HG02943 (cell line): ENCODE measurements around the gene C4orf50.
"Not testable (repeated sequence)": the region's sequence is repeated elsewhere in the genome, so short reads cannot be mapped to it uniquely, and the experiment has no call there.

Experiments used
- ATAC-seq: cut with Tn5 transposase; IDR thresholded peaks from one replicate; pipeline ENCODE4 v1.9.1; 2021; ENCODE audit warnings: mild to moderate bottlenecking, low read depth, moderate library complexity; ENCODE audit not compliant: unreplicated experiment

The C4orf50 gene

DNA sequence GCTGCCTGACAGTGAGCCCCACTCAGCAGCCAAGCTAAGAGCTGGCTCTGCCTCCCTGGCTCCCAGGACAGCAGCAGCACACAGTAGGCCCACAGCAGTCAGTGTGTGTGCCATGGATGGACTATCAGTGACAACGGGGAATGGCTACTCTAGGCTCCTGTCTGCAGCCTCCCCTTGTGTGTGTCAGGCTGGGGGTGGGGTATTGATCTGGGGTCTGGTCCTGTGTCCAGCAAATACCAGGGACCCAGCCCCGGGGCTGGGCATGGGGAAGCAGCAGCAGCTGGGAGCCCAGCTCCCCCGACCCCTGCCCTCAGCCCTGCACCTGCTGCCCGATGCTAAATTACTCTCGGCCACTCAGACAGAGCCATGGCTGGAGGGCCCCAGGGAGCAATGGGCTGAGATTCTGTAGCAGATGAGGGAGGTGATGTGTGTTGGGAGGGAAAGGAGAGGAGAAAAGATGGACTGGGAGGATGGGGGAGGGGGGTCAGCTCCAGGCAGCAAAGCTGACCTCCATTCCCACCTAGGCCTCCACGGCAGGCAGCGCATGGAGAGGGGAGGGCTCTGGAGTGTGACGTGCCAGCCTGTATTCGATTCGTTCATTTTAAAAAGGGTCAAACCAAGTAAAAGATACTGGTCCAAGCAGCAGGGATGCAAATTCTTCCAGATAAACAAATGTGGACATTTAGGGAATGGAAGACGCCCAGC lies 64.0 kb downstream of the C4orf50 start:
- ATAC-seq: no peak

DNA sequence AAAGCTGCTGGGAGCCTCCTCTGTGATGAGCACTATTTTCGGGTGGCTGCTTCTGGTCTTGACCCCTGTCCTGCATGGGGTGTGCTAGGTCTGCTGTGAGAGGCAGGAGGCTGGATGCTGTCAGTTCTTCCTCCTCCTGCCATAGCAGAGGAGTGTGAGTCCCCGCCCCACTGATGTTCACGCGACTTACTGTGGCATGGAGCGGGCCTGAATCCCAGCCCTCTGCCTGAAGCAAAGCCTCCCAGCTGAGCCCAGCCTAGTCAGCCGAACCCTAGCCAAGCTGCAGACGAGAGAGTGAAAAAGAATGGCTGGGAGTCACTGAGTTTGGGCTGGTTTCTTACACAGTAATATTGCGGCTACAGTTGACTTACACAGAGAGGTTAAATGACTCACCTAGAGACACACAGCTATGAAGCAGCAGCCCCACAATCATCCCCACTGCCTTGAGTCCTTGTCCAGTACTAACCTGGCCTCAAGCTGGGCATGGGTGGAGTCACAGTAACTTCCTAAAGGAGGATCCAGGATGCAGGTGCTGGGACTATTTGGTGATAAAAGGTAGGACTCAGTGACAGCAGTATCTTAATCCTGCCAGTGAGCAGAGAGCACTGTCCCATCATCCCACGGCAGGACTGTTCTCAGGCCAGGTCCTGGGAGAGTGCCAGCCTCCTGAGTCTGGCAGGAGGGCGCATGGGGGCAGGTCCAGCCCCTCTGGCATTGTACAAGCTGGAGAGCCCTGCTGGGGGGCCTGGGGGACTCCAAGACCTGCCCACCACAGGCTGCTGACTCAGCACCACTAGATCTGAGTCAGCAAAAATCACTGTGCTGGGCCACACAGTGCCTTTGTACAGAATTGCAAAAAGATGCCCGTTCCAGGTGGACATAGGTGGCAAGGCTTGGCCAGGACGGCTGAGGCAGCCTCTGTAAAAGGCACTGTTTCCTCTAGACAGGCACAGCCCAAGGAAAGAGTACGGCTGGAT lies 65.0 kb downstream of the C4orf50 start:
- ATAC-seq: no peak

DNA sequence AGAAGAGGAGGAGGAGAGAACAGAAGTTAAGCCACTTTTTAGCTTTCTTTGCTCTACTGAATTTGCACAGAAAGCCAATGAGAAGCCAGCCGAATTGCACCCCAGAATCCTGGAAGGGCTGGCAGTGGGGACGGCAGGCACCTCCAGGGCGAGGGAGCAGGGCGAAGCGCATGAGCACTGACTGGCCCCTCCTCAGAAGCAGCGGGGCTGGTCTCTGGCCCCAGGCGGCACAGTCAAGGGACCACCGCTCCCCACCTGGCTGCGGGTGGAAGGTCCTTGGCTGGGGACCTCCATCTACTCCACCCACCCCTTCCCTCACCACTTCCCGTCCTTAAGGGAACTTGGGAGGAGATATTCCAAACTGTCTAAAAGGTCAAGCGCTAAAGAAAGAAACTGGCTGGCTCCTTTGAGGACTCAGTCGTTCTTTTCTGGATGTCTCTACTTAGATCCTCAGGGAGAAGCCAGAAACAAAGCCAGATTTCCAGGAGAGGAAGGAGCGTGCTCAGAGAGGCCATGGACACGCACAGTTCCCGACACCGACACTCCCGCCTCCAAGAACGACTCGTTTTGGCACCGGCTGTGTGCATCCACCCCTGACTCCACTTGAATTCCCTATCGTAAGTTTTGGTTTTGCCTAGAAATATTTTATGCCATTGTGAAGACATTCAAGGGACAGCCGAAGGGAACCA lies 65.8 kb downstream of the C4orf50 start:
- no peak for ATAC-seq

DNA sequence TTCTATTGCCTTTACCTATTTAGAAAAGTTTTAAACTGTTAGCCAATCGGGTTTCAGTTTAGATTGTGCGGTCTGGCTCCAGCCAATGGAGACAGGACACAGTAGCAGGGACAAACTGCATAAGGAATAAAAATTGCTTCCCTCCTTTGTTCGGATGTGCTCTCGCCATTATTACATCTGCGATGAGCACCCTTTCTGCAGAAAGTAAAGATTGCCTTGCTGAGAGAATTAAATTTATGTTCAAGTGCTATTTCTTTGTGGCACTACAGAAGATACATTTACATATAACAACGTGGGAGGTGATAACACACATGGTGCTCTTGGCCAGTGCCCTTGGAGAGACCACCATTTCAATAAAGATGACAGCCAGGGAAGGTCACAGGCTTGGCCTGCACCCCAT lies 71.6 kb downstream of the C4orf50 start:
- not testable (repeated sequence) for ATAC-seq

DNA sequence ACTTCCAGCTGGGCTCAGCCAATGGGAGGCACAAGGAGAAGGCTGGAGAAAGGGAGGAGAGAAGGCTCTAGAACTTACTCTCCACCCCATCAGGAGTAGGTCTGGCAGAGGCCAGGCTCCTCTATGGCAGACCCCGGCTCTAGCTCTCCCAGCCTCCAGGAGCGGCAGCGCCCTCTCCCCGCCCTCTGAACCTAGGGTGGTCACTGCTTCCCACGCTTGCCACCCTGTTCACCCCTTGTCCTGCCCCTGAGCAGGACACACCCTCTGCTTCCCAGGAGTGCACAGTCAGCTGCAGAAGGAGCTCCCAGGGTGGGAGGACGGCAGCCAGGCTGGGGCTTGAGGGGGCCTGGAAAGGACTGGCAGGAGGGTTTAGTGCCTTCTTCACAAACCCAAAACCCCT lies 72.3 kb downstream of the C4orf50 start:
- ATAC-seq: no peak

DNA sequence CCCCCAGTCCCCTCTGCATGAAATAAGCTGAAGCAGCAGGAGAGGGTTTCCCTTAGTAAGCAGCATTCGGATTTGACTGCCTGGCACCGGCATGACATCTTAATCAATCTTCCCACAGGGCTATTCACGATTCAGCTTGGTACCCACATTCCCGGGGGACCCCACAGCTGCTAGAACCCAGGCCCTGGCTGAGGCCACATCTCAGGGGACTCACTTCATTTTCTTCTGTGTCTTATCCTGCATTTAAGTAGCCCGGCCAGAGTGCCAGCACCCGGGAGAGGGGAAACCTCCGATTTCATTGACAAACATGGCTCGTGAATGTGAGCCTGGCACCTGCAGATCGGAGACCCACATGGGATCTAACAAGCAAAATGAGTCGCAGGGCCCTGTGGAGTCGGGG lies 73.1 kb downstream of the C4orf50 start:
- ATAC-seq: no peak

DNA sequence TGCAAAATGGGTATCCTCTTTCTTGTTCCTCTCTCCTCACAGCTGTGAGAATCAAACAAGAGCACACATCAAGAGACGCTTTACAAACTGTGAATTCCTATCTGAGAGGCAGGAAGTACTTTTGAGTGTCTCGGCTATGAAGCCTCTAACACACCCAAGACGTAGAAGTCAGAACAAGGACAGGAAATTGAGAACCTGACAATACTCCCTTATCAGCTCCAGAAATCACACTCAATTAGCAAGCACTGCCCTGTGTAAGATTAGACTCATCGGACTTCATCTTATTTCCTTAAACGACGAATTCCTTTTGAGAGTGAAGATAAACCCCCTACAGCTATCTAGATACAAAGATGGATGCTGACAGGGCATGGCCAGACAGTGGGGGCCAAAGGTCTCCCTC lies 74.7 kb downstream of the C4orf50 start:
- ATAC-seq: no peak

DNA sequence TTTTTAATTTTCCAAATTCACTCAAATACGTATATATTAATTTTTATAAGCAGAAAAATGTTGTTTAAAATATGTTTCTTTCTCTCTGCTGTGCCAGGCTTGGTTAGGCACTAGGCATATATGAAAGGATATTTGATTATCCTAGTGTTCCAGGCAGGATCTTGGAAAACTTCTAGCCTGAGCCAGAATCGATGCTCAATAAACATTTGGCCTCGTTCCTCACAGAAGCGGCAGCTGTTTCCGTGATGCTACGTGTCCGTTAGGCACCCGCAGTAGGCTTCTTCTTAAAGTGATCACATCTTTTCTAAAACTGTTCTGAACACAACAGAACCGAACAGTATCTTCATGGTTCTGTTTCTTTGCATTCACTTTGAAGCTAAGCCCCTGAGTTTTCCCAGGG lies 75.3 kb downstream of the C4orf50 start:
- no peak for ATAC-seq

DNA sequence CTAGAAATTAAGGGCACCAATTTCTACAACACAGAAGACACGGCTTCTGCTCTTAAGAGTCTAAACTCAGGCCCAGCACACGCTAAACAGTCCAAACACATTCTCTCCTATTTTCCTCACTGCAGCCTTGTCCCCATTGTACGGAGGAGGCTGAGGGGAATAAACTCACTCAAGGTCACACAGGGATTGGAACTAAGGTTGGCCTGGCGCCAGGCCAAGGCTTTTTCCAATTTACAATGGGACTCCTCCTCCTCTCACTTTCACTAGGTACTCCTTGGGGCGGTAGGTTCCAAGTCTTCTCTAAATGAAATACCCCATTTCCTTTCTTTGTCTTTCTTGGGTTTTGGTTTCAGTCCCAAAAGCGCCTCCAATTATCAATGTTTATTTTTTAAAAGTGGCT lies 76.6 kb downstream of the C4orf50 start:
- ATAC-seq: no peak

DNA sequence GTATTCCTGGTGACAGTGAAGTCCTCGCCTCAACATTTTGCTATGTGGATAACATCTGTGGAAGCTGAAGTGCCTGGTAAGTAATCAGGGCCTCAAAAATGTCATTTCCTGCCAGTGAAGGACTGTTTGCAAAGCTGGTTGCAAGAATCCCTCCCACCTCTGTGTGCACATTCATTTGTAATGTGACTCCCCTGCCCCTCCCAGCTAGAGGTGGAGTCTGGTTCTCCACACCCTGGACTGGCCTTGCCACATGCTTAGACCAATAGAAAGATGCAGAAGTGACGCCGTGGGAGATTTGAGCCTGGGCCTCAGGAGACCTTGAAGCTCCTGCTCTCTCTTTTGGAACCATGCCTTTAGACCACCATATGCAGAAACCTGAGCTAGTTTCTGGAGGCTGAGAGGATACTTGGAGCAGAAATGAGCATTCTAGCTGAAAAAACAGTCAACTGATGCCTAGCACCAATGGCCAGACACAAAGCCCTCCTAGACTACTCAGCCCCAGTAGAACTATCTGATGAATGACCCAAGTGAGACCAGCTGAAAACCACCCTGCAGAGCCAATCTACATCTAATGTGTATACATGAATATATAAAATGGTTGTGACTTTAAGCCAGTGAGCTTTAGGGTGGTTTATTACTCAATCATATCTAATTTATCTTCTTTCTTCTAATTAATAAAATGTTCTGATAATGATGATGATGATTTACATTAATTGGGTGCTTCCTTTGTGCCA lies 77.6 kb downstream of the C4orf50 start:
- ATAC-seq: no peak

DNA sequence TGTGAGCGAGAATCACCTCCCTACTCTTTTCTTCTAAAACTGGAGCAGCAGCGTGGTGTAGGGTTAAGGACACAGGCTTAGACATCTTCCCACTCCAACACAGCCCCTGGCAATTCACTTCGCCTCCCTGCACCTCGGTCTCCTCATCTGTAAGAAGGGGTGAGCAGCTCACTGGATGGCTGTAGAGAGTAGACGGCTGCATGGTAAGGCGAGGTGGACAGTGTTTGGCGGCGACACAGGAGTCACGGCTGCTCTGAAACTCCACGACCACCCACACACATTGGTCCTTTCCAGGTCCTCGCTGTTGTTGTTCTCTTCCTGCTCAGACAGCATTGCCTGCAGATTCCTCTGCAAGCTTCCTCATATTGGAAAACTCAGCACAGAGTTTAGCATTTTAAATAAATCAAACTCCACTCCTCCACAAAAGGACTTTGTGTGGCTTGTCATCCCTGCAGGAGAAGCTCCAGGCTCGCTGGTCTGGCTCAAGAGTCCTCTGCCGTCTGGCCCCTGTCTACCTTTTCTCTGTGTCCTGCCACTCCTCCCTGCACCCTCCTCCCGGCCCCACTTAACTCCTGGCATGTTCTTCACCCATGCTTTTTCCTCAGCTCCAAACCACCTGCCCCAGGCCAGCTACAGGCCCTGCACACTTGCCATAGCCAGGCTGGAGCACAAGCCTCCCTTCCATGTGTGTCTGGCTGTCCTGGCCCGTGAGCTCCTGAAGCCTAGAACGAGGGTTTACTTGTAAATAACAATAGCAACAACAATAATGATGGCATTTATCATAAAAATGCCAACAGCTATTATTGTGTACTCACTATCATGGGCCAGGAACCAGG lies 84.0 kb downstream of the C4orf50 start:
- no peak for ATAC-seq

DNA sequence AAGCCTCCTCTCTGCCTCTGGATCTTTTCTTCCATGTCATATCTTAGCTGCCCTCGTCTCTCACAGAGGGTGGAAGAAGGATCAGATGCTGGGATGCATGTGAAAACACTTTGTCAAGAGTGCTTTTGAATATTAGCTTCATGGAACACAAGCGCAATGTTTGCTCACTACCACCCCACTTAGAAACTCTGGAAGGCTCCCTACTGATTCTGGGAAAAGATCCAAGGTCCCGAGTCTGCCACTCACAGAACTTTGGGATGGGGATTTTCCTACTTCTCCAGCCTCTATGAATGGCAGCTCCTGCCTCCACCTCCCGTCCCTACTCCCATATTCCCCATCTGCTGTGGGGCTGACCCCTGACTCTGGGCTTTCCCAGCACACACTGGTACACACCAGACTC lies 85.1 kb downstream of the C4orf50 start:
- no peak for ATAC-seq

DNA sequence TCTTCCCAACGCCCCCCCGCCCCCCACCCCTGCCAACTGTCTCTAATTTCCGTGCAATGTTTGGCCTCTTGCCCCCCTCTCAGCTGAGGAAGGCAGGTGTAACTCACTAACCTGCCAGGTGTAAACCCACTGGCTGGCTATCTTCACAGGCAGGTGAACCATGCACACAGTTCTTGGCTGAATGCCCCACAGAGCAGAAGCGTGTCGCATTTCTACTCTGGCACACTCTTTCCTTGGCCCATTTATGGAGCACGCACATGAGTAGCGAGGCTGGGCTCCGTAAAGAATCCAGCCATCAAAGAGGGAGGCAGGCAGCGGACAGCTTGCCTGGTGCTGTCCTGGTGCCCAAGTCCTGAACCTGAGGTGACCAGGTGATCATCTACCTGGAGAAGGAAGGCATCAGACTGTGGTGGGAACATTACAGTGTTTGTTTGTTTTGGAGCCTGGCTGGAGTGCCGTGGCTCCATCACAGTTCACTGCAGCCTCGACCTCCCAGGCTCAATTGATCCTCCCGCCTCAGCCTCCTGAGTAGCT lies 86.1 kb downstream of the C4orf50 start:
- ATAC-seq: no peak

DNA sequence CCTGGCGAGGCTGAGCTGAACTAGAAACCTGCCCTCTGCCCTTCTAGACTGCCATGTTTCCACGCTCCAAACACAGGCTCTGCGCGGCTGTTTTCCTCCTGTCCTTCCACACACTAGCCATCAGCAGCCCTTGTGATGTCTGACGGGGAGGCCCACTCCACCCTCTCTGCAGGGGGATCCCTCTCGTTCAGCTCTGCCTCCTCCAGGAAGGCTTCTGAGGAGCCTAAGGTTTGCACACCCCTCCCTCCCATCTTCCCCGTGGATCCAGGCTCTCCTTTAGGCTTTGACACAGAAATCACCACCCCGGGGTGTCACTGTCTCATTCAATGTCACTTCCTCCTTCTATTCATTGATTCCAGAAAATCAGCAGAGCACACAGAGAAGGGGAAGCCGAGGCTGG lies 86.7 kb downstream of the C4orf50 start:
- no peak for ATAC-seq

DNA sequence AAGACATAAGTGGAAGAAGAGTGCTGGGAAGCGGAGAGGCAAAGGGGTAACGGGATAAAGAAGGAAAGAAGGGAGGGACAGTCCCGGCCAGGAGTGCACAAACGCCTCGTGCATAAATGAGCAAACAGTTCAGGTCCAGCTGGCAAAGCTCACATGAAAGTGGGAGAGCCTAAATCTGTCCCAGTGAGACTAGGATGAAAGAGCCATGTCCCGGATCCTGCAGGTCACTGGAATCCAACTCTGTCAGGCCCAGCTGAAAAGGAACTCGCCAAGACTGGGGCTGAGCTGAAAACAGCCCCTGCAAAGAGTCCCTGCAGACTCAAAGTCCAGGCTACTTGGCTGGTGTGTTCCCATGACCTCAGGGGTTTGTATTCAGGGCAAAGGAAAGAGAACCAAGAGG lies 87.4 kb downstream of the C4orf50 start:
- ATAC-seq: no peak

DNA sequence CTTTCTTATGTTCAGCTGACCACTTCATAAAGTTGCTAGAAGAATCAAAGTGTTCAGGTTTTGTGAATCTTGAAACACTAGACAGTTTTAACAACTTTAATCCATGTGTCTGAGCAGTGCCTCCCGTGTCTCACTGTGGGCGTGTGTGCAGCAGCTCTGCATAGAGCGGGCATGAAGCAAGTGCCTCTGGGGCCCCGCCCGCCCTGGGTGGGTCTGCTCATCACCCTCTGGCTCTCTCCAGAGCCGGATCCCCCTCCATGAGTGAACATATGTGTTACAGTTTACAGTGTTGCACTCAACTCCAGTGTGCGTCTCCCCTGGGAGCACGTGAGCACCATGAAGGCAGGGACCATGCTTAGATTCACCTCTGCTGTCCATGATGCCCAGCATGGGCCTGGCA lies 87.8 kb downstream of the C4orf50 start:
- ATAC-seq: no peak

DNA sequence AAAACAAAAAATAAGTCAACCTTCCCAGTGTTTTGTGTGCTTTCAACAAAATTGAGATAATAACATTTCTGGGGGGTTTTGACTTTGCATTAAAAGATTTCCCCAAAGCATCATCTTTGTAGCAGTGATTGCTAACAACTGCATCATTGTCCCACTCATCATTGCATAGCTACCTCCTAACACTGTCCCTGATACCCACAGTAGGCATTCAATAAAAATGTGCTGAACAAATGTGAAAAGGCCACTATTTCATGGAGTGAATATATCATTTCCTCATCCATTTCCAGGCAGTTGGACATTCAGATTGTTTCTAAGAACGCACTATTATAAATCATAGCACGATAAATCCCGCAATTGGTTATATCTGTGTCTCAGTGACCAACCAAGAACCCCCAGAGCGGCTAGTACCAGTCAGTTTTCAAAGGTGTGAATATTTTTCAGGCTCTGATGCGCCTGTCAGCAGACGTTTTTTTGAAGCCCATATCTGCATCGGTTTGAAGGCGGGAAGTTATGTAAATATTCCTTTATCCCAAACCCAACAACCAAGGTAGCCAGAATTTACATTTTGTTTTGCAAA lies 89.3 kb downstream of the C4orf50 start:
- no peak for ATAC-seq

DNA sequence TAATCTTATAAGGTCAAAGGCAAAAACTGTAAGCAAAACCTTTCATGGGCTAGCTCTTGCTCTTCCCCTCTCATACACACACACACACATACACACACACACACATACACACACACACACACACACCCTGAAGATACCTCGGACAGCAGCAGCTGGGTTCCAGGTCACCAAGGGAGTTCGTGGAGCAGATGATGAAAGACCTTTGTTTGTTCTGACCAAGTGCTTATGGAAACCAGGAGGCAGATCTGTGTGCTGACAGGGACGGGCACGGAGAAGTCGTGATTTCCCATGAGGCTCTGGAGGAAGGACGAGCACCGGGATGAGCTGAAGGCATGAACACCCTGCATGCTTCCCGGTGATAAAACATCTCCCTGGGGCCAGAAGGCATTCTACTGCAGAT lies 90.0 kb downstream of the C4orf50 start:
- ATAC-seq: no peak

DNA sequence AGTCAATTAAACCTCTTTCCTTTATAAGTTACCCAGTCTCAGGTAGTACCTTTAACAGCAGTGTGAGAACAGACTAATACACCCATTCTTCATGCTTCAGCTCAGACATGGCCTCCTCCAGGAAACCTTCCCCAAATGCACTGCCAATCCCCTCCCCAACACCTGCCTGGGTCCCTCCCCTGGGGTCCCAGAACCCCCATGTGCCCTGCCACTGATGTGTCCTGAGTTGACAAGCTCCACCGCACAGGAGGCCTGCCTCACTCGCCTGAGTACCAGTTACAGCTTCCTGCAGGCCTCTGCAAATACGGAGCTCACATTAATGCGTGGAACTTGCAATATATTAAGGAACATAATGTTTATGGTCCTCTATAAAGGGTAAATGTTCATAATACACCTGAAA lies 90.5 kb downstream of the C4orf50 start:
- ATAC-seq: no peak
